Sciatic nerve (tissue), 2 donors: ENCODE results near the gene SLC7A6. TPM values are rescaled to one million over a fixed set of nuclear protein-coding genes. Genes with fewer than 3 reads are reported as not detected.
A peak's percentile ranks its signal among the peaks of the same experiment; 100 is the strongest.

Experiments
- ATAC-seq: fragments of 200-7000 bp; cut with Tn5 transposase; one replicate; pipeline ENCODE4 v1.9.1; 2020; ENCODE audit warnings: mild to moderate bottlenecking, moderate library complexity
- DNase-seq: peaks from one replicate; pipeline ENCODE4 v3.0.0-alpha.2; 2020; ENCODE audit warnings: low spot score
- intact Hi-C: fragments of 100-400 bp; cut with DNase I; formaldehyde crosslinking; loops from one replicate; pipeline ENCODE4 v1.14.2; 2022
- total RNA-seq: library from RNA; stranded (reverse); fragmentation: NEBNext Ultra II Directional; extraction: Animal tissue kit (Norgen Biotek cat#: 25700); gene quantifications from one replicate; pipeline ENCODE4 v1.2.1, GENCODE V29; 2021
- donor health status: DM: no; HTN: no; CAD: no.
- donor health status: DM: no; HTN: no; CAD: no.

Gene SLC7A6
- total RNA-seq, 1 donor from 2014 or later = 75.5 TPM

- DNase-seq (peak; percentile 84), ATAC-seq (peak; percentile 90)
- intact Hi-C loops = no loop called here
These were observed 64.0 kb downstream of the SLC7A6 start for GRCh38 chr16:68328151-68328859.

DNA sequence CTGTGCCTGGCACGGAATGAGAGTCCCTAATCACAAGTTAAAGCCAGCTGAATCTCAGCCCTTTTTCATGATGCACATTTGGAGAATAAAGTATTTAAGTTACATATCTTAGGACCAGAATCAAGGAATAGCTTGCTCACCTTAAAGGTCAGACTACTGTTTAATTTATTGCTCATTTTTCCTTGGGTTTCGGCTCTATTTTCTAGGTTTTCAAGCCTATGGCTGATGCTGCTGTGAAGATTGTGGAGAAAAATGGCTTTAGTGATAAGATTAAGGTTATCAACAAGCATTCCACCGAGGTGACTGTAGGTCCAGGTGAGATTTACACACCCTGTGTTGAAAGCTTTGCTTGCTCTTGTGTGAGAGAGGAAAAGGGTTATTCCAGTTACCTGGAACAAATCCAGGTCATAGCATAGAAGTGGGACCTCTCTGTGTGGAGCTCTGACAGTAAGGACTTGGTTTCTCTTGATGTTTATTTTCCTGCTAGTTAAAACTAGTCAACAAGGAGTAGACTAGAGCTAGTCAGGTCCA, 64.6 kb downstream of the SLC7A6 start:
- DNase-seq = no peak
- intact Hi-C loops = no loop called here

GRCh38 chr16:68331879-68332410, 67.6 kb downstream of the SLC7A6 start:
- no peak for DNase-seq
- no peak for ATAC-seq
- intact Hi-C loops = loop anchor here (5.0 kb wide), 1 partner anchor 70 kb away; the partner anchor contains the start of gene SLC7A6

More for the DNA sequence above, 64.6 kb downstream of the SLC7A6 start:
- no peak for ATAC-seq

GRCh38 chr16:68332411-68333121, 68.2 kb downstream of the SLC7A6 start:
- intact Hi-C loops = loop anchor here (5.0 kb wide), 1 partner anchor 70 kb away; the partner anchor contains the start of gene SLC7A6
- DNase-seq (no peak), ATAC-seq (peak; percentile 61)

- peak; percentile 37 for ATAC-seq
- DNase-seq = no peak
These were observed 70.8 kb downstream of the SLC7A6 start for GRCh38 chr16:68335175-68335574.

DNA sequence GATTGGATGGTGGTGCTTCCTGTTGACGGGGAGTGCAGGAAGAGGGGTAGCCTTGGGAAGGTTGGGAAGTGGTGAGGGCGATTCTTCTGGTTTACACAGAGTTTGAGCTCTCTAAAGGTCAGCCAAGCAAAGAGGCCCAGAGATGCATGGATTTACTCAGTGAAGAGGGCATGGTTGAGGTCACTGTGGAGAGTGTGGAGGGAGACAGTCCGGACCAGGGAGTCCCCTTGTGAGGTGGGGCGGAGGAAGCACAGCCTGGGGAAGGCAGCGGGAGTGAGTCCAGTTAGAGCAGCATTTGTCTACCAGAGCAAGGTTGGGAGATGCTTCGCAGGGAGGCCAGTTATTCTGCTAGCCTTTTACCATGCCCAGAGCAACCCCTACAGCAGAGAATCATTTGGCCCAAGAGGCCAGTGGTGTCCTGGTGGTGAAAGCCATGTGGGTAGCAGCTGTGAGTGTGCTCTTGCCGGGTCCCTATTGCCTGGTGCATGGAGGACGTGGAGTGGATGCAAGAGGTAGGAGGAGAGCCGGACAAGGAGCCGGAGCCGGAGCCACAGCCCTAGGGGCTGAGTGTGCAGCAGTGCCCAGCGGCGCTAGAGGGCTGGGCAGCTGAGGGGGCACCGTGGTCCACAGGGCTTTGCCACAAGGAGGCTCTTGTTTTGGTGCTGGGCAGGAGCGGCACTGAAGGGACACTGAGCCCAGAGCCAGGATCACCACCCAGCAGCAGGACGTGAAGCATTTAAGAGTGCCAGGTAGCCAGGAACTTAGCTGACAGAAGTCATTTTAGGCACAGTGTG, 74.2 kb downstream of the SLC7A6 start:
- intact Hi-C loops = no loop called here

More at GRCh38 chr16:68335175-68335574, 70.8 kb downstream of the SLC7A6 start:
- intact Hi-C loops = no loop called here

GRCh38 chr16:68339214-68339613, 74.9 kb downstream of the SLC7A6 start:
- ATAC-seq = no peak
- no peak for DNase-seq
- intact Hi-C loops = no loop called here

More for the DNA sequence above, 74.2 kb downstream of the SLC7A6 start:
- ATAC-seq (no peak), DNase-seq (no peak)

GRCh38 chr16:68342620-68343019, 78.3 kb downstream of the SLC7A6 start:
- intact Hi-C loops = no loop called here
- ATAC-seq (no peak), DNase-seq (no peak)

GRCh38 chr16:68343137-68343536, 78.8 kb downstream of the SLC7A6 start:
- ATAC-seq (no peak), DNase-seq (no peak)
- intact Hi-C loops = no loop called here

DNA sequence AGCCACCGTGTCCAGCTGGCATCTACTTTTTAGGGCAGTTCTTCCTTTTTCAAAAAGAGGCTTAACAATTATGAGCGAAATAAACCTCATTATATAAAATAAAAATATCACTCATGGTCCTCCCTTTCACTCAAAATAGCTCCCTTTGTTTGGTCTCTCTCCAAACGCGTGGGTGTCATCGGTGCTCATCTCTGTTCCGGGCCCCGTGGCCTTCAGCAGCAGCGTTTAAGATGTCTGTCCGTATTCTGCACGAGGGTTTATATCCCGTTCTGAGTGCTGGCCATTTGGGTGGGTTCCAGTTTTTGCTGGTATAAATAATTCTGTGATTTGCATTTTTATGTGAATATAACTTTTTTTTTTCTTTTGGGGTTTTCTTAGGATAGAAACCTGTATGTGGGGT, 79.9 kb downstream of the SLC7A6 start:
- no peak for ATAC-seq
- no peak for DNase-seq
- intact Hi-C loops = no loop called here

DNA sequence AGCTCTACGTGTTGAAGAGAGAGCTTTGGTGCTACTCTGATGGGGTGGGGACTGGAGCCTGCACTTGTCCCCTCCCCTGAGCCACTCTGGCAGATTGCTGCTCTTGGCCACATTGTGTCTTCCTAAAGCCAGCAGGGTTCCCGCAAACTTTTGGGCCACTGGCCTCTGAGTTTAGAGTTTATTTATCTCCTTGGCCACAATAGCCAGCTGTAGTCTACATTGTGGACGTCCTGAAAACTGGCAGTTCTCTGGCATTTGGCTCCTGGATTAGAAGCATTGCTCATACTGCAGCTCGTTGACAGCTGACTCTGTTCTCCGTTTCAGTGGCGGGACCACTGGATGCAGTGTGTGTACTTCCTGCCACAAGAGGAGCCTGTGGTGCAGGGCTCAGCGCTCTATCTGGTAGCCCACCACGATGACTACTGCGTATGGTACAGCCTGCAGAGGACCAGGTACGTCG, 81.1 kb downstream of the SLC7A6 start:
- peak; percentile 22 for ATAC-seq
- intact Hi-C loops = no loop called here
- DNase-seq = no peak

DNA sequence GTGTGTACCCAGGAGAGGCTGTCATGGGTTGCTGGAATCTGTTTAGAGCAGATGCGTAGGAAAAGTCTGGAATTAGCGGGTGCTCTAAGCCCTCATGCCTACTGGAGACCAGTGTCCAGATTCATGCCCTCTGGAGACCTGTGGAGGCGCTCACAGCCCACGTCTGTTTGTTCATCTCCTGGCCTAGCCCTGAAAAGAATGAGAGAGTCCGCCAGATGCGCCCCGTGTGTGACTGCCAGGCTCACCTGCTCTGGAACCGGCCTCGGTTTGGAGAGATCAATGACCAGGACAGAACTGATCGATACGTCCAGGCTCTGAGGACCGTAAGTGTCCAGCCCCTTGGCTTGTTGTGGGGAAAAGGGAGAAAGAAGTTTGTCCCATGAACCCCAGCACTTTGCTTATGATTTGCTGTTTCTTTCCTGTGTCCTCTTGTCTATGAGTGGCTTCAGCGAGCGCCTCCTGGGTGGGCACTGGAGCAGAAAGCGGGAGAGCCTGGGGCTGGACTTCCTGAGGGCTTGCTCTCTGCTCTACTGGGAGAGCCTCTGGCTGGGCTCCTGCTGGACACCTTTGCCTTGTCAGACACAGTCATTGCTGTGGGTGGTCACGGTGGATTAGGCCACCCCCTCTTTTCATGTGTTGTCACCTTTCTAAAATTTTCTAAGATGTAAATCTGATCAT, 81.8 kb downstream of the SLC7A6 start:
- DNase-seq = no peak
- intact Hi-C loops = no loop called here

GRCh38 chr16:68346892-68347480, 82.7 kb downstream of the SLC7A6 start:
- no peak for DNase-seq
- peak; percentile 18 for ATAC-seq
- intact Hi-C loops = no loop called here

More for the DNA sequence above, 81.8 kb downstream of the SLC7A6 start:
- no peak for ATAC-seq

- DNase-seq = no peak
- intact Hi-C loops = no loop called here
- no peak for ATAC-seq
These were observed 83.3 kb downstream of the SLC7A6 start for GRCh38 chr16:68347605-68348004.

GRCh38 chr16:68348639-68349445, 84.5 kb downstream of the SLC7A6 start:
- ATAC-seq = no peak
- intact Hi-C loops = no loop called here
- DNase-seq = no peak

DNA sequence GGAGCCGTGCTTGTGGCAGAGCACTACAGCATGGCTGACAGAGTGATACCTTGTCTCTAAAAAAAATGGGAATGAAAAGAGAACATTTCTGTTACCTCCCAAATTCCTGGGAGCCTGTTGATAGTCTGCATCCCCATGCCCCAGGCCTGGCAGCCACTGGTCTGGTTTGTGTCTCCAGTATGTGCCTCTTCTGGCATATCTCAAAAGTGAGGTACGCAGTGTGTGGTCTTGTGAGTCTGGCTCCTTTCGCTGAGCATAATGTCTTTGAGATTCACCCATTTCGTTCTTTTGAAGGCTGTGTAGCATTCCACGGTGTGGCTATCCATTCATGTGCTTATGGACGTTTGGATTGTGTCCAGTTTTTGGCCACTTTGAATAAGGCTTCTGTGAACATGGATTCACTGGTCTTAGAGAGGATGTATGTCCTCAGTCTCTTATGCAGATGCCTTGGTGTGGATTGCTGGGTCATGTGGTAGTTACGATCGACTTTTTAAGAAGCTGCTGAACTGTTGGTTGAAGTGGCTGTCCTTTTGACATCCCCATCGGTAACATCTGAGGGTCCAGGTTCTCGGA, 85.6 kb downstream of the SLC7A6 start:
- intact Hi-C loops = no loop called here
- DNase-seq (no peak), ATAC-seq (no peak)

GRCh38 chr16:68350813-68351350, 86.6 kb downstream of the SLC7A6 start:
- ATAC-seq (no peak), DNase-seq (no peak)
- intact Hi-C loops = no loop called here
